GM18951 (cell line): ENCODE data around the gene PDE11A.

Experiments used
- POLR2A ChIP-seq: IDR thresholded peaks from 4 replicates; pipeline ENCODE4 v1.6.1; 2011; ENCODE audit warnings: mild to moderate bottlenecking; ENCODE audit not compliant: insufficient read length, insufficient read depth; ENCODE audit errors: extremely low read depth
- in situ Hi-C: fragments of 300-500 bp; cut with MboI; formaldehyde crosslinking; loops from one replicate; pipeline ENCODE4 v1.12.0; 2022; ENCODE audit warnings: low sequenced_read_pairs, mixed read lengths, inconsistent platforms; ENCODE audit not compliant: unreplicated experiment

Gene PDE11A

DNA sequence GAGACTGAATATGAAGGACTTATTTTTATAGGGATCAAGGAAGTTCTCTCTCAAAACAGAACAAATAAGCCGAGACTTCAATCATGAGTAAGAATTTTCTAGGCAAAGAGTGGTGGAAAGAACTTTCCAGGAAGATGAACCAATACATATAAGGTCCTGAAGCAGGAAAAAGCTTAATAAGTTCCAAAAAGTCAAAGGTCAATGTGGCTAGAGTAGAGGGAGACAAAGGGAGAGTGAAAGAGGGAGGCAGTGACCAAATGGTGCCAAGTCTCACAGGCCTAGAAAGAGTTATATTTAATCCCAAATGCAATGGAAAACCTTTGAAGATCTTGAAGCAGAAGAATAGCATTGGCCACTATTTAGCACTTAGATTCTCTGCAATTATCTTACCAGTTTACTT lies 56.0 kb downstream of the PDE11A start:
- no peak for TF ChIP-seq POLR2A
- in situ Hi-C loops: no loop called here

- in situ Hi-C loops: no loop called here
- no peak for TF ChIP-seq POLR2A
Observed at GRCh38 chr2:178012639-178013038, 59.9 kb downstream of the PDE11A start.

GRCh38 chr2:178009813-178010212 lies 62.8 kb downstream of the PDE11A start:
- no peak for TF ChIP-seq POLR2A
- in situ Hi-C loops: no loop called here

DNA sequence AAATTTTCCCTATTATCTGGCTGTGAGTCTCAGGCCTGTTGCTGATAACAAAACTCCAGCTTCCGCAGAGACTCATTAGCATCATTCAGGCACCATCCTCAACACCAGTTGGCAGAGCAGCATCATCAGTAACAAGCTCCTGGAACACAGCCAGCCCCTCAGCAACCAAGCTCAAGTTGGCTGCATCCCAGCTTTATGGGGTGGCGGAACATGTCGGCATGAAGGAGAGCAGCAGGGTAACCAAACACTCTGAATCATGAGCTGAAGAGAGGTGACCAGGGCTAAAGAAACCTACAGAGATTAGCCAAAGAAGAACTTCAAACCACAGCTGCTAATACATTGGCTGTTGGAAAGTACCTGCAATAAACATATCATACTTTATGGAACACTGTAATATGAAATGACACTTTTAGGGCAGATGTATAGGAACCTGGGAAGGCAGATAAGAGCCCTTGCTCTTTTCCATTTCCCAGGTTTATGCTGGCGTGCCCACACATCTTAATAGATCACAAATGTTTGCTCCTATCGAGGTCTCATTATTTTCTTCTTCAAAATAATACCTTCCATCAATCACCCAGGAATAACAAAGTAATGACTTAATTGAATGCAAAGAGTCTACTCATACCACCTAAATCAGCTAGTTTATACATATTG lies 63.8 kb downstream of the PDE11A start:
- TF ChIP-seq POLR2A: no peak
- in situ Hi-C loops: no loop called here

GRCh38 chr2:178006710-178007109 lies 65.9 kb downstream of the PDE11A start:
- in situ Hi-C loops: no loop called here
- no peak for TF ChIP-seq POLR2A

DNA sequence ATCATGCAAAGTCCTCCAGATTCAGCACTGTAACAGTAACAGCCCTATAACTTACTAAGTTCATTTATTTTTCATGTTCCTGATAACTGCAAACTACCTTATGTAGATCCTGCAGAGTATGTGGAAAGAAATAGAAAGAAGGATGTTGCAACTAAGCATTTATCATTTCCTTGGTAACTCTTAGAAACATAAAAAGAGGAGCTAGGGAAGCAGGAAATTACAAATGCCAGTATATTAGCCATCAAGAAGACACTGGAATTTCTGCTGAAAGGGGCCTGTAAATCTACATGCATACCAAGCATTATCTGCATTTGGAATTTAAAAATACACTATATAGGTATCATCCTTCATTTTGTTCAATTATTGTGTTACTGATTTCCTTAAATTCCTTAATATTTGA lies 66.8 kb downstream of the PDE11A start:
- TF ChIP-seq POLR2A: no peak
- in situ Hi-C loops: no loop called here

GRCh38 chr2:178002038-178002437 lies 70.5 kb downstream of the PDE11A start:
- in situ Hi-C loops: no loop called here
- TF ChIP-seq POLR2A: no peak

GRCh38 chr2:177998996-177999395 lies 73.6 kb downstream of the PDE11A start:
- in situ Hi-C loops: no loop called here
- TF ChIP-seq POLR2A: no peak

- in situ Hi-C loops: no loop called here
- TF ChIP-seq POLR2A: no peak
Observed at GRCh38 chr2:177998006-177998405, 74.6 kb downstream of the PDE11A start.

GRCh38 chr2:177992992-177993391 lies 79.6 kb downstream of the PDE11A start:
- no peak for TF ChIP-seq POLR2A
- in situ Hi-C loops: no loop called here

DNA sequence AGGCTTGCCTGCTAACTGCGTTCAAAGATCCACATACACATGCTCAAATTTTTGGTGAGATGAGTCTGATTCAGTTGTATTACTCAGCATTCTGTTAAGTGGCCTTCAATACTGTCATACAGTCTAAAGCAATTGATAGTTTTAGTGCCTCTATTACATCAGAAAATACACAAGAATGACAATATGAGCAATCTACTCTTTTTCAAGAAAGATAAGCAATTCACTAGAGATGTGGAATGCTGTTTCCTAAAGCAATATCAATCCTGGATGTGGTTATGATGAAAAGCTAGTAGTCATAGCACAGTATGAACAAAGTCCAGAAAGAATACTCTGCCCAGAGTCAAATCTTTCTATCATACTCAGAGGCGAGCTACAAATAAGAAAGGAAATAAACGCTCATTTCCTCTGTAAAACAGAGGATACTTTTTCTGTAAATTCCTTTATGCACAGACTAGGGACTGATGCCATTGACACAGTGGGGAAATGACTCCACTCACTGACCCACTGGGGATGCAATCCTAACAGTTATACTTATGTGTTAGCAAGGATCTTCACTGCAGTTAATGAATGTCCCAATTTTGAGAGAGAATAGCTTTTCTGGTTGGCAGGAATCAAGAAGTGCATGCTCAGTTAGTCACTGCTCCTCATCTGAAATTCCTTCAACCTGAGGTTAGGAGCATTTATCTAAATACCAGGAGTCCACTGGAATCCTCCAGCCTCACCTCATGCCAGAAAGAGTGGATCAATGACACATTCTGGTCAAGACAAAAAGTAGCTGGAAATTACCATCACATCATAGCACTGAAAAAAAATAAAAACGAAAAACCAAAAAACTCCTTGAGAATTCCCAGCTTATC lies 83.3 kb downstream of the PDE11A start:
- in situ Hi-C loops: no loop called here

GRCh38 chr2:177984749-177985148 lies 87.8 kb downstream of the PDE11A start:
- in situ Hi-C loops: no loop called here
- no peak for TF ChIP-seq POLR2A

More for the DNA sequence above, 83.3 kb downstream of the PDE11A start:
- no peak for TF ChIP-seq POLR2A

DNA sequence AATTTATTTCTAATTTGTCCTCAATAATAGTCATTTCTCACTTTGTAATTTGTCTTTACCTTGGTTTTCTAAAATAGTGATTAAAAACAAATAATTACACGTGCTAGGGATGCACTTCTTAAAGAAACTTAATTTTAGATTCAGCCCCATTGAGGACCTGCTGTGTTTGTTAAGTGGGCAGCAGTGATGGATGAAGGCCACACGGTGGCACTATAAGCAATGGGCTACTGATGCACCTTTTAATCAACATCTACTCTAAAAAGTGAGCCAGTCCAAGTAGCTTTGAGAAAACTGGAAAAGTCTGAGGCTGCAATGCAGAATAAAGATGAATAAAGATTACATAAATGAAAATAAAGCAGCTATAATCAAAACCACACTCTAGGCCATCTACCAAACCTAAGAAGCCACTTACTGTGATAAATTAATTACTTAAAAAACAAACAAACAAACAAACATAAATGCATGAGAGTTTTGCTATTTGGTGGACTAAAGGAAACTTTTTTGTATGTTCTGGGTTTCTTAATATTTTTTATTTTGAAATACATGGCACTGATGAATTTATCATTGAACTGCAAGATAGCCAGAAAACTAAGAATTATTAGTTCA lies 89.3 kb downstream of the PDE11A start:
- TF ChIP-seq POLR2A: no peak
- in situ Hi-C loops: no loop called here

- in situ Hi-C loops: no loop called here
- TF ChIP-seq POLR2A: no peak
Observed at GRCh38 chr2:177972782-177973181, 99.8 kb downstream of the PDE11A start.
